NCI-H1105 treated with DMSO at 0.1 percent for 48 hours (cell line): ENCODE data around the gene CTNNA3.
A peak's percentile ranks its signal among the peaks of the same experiment; 100 is the strongest.

ENCODE experiments used
- DNase-seq: peaks from one replicate; lab custom pipeline; 2025; lab: John Stamatoyannopoulos, UW

CTNNA3 gene

DNA sequence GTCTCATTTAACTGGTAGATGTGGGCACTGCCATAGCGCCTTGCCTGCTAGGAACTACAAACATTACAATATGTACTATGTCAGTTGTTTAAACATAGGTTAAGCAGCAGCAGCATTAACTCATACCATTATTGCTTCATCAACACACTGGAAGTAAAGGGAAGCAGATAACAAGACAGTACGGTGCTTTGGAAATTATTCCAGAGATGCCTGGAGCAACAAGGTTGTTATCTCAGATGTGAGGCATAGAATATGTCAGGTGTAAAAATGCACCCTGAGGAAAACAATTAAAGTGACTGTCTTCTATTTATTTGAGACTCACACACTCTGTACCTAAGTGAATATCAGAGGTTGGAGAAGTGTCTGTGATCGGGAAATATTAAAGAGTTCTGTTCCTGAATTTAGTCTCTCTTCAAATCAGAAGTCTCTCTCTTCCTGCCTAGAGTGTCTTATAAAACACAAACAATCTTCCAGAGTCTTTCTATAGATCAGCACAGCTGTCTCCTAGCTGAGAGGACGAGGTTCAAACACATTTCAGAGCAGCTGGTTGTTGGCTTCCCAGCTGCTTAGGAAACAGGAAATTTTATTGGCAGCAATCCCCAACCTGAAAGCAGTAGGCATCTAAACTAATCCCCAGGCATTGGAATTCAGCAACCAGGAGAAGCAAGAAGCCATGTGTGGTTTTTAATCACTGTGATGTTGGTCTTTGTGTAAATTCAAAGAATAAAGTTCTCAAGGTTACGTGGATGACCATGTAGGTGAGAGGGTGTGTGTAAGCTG, 1764.5 kb downstream of the CTNNA3 start:
- DNase-seq = no peak

DNA sequence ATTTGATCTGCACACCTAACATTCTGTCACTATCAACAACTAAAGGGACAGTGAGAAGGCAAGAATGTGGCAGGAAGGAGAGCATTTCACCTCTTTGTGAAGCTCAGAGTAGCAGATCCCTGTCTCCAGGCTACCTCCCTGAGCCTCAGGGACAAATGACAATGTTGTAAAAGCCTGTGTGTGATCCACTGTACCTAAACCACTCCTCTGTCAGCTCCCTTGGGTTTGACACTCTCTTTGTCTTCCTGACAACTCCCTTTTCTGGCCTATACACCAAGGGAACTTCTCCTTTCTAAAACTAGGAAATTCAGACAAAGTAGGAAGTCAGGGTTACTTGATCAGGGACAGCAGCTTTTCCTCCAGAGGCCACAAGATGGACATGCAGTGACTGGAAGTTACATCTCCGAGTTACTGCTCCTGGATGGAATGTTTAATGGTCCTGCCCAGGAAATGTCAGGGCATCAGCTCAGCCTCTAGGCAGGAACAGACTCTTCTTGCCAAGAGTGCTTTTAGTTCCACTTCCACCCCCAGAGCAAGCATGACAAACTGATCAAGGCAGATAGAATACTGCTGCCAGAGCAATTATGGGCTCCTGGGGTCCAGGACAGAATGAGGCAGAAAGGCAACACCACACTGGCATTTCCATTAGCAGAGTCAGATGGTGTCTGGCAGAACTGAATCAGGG, 1784.7 kb downstream of the CTNNA3 start:
- DNase-seq = no peak

DNA sequence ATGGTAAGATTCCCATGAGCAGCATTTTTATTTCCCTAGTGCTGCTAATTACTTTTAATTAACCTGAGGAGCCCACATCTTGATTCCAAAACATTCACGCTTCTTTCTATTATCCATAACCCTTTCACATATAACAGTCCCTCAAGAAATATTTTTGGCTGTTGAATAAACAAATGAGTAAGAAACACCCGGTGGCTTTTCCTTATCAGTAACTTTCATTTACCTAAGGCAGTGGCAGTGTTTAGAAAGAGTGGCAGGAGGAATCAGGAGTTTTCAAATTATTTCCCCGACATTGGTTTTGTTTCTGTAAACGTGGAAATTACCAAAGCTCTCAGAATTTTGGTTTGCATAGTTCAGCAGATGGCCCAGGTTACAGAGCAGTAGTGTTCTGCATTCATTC, 1785.8 kb downstream of the CTNNA3 start:
- DNase-seq = no peak

DNA sequence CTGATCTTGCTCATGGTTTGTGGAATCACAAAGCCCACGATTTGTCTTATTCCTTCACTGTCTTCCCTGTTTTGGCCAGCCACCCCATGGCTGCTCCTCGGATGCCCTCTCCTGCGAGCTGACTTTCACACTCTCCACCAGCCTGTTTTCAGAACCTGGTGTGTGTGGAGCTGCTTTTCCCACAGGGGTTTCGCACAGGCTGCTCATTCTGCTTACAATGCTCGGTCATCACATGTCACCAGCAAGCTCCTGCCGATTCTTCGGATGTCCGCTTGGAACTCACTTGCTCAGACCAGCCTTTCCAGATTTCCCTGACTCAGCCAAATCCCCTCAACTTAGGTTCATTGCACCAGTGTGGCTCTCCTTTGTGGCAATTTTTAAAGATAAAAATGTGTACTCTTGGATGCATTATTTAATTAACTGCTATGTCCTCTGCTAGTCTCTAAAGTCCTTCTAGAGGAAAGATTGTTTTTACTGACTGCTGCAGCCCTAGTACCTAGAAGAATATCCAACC, 1788.7 kb downstream of the CTNNA3 start:
- no peak for DNase-seq

DNA sequence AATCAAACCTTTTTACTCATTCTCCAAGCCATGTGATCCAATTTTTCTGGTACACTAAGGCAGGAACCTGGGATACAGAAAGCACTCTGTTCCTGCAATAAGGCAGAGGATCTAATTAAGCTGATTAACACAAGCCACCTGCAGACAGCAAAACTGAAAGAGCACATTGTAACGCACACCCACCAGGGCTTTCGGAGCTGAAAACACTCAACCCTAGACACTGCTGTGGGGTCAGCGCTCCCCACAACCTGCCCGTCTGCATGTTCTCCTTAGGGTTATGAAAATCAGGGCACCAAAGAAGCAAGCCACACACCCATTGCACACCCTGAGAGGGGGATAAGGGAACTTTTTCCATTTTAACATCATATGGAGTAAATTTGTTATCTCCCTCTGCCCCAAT, 1792.4 kb downstream of the CTNNA3 start:
- no peak for DNase-seq

DNA sequence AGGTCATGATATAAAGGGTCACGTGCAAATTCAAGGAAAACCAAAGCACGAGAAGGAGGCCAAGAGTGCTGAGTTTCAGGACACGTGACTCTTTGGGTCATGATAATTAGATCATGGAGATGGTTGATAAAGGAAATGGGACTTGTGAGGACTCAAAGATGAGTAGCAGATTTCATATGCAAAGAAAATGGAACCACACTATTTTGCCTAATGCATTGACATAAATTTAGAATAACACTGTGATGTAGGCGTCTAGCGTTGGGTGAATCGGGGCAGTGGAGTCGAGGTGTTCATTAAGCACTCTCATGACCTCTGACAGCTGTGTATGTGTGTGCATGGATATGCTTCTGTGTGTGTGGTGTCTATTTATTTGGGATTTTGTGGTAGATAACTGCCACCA, 1795.7 kb downstream of the CTNNA3 start:
- no peak for DNase-seq

DNA sequence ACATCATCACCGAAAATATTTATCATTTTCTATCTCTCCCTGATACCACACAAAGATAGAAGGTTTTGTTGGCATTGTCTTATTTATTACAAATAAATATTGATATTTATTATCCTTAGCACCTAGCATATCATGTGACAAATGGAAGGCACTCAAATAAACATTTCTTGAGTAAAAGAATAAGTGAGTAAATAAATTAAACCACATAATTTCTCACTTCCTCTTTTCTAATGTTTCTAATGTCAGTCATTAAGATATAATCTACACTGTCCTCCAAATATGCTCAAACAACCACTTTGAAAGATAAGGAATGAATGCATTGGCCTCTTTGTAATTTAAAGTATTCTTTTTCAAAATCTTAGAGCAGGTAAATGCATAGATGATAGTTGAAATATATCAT, 1797.9 kb downstream of the CTNNA3 start:
- DNase-seq = no peak

DNA sequence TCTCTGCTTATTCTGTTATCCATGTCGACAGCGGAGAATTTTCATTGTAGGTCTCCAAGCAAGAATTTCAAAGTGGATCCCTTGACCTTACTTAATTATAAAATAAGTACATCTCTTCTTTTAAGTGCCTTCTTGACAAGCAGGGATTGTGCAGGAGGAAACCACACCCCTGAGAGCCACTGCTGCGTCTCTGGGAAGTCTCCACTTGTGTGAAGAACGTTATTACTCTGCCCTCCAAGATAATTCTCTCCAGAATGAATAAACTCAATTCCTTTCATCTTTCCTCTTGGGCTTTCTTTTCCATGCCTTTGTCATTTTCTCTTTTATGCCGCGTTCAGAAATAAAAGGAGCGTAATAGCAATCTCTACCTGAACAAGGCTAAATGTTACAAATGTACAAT, 1801.0 kb downstream of the CTNNA3 start:
- no peak for DNase-seq

DNA sequence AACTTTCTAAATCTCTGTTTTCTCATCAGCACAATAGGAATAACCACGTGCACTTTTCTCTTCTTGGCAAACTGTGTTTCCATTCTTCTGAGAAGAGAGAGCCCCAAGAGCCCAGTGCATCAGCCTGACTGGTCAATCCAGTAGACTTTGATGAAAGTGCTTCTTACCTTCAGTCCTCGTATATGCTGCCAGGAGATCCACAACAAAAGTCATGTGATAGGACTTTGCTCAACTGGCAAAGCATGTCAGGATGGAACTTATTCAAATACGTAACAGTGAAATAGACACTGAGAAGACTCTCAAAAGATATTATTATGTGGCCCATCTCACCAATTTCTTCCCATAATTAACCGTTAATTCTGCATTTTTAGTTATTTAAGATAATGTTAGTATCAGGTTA, 1801.6 kb downstream of the CTNNA3 start:
- no peak for DNase-seq

DNA sequence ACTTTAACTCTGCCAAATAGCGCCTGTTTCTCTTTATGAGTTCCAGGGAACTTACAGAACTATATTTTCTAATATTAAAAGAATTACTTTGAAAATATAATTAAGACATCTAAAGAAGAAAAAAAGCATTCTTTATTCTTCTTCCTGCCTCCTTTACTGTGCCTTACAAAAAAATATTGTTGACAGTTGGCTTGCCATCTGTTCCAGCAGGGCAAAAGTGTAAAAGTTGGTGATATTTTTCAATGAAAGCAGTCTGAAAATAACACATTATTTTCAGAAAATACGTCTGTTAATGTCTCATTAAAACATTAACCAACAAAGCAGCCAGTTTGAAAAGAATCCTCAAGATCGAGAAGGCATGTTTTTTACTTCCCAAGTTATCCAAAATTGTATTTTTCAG, 1802.3 kb downstream of the CTNNA3 start:
- DNase-seq = no peak

DNA sequence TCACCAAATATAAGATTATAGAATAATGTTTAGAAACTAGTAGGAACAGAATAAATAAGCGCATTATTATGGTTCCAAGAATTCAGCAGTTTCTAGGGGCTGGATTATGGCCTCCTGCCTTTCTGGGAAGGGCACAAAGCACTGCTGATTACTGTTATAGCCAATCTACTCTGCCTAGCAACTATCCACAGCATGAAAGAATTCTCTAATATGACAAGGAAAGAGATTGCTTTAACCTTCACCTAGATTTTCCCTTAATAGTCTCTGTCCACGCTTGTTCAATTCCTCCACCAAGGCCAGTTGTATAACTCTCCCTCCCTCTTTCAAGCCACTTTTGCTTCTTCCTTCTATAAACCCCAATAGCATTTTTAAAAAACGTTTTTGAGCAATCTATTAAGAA, 1803.7 kb downstream of the CTNNA3 start:
- no peak for DNase-seq

DNA sequence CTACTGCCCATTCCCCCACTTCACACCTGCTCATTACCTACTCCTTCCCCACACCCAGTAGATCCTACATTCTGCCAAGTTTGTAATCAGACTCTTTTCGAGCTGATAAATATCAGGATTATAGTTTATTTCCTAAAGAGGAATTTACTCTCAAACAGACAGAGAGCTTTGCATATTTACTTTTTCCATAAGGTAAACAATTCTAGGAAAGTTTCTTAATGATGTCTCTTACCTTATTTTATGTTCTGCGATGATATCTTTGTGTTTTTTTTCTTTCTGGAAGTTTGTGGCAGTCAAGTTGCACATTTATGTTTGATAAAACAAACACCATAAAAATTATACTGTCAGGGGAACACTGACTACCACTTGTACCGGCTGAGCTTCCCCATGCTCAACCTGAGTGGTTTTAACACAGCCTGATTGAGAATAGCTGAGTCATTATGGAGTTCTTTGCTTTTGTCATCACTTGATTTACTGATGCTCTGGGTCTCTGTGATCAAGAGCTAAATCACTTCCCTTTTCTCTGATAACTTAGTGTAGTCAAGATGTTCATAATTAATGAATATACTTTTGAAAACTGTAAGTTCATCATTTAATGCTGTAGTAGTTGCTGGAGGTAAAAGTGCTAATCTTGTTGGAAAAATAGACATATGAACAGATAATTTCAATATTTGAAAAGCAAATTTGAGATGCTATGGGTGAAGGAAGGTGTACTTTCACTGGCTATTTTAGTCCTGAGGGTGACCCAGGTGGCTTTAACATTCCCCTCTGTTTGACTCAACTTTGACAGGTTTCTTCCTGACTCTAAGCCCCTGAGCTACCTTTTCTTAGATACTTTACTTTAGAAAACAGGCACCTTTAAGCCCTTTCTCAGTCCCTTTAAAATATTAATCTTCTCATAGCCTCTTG, 1804.7 kb downstream of the CTNNA3 start:
- DNase-seq = peak; percentile 27

DNA sequence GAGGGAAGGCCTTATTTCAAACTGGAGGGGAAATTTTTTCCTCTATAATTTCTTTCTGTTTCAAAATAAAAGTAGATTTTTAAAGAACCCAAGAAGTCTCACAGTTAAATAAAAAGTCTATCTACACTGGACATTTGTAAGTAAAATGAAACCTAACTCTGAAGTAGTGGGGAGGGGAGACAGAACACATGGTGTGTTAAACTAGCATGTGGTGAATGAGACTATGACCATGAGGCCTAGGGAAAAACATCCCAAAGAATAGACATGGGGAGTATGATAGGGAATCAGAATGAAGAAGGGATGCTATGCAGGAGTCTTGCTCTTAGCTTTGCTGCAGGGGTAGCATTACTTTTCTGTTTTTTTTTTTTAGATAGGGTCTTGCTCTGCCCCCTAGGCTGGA, 1831.5 kb downstream of the CTNNA3 start:
- no peak for DNase-seq

DNA sequence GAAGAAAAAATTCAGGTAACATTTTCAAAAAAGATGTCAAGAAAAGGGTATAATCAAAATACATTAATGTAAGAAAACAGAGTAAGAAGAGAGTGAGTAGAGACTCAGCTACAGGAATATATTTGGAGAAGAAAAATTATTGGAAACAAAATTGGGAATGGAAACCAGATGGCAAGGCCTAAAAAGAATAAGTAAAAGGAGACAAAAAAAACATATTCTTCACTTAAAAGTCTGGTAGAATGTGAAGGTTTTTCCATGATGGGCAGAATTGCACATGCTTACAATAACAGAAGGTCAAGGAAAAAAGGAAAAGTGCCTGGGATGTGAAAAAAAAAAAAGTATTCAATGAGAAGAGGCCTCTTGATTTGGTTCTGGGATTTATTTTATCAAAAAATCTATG, 1832.0 kb downstream of the CTNNA3 start:
- no peak for DNase-seq
